NCI-H82 treated with DMSO at 0.1 percent for 48 hours (cell line): ENCODE results near the gene NEO1.

ENCODE experiments used
- DNase-seq: peaks from one replicate; lab custom pipeline; 2025; ENCODE audit not compliant: unreplicated experiment; lab: John Stamatoyannopoulos, UW

NEO1 gene

DNA sequence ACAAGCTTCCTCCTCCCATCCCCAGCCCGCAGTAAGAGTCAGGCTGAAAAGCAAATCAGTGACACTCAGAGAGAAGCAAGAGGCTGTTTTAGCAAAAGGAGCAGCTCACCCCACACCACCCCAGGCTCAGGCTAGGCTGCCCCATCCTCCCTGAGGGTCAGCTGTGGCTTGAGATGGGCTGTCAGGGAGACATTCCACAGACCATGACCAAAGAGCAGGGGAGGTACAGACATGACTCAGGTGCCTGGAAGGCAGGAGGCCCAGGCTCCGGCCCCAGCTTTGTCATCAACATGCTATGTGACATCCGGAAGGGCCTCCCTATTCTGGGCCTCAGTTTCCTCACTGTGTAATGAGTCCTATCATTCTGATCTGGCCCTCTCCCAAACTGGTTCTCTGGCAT, 291.8 kb downstream of the NEO1 start:
- DNase-seq = no peak

DNA sequence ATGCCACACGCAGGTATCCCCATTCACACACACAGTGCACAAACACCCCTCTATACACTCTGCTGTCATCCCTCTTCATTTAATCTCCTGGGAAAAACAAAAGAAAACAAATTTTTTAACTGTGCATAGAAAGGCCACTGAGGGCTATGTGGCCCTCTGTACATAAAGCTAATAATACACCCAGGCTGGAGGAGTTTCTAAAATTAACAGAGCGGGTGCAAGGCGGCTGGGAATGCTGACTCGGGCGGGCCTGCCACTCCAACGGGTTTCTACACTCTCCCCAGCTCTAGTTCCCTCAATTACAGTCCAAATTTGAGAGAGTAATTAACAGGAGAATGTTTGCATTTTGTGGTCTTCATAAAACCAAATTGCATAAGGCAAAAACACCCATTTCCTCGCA, 293.4 kb downstream of the NEO1 start:
- no peak for DNase-seq

DNA sequence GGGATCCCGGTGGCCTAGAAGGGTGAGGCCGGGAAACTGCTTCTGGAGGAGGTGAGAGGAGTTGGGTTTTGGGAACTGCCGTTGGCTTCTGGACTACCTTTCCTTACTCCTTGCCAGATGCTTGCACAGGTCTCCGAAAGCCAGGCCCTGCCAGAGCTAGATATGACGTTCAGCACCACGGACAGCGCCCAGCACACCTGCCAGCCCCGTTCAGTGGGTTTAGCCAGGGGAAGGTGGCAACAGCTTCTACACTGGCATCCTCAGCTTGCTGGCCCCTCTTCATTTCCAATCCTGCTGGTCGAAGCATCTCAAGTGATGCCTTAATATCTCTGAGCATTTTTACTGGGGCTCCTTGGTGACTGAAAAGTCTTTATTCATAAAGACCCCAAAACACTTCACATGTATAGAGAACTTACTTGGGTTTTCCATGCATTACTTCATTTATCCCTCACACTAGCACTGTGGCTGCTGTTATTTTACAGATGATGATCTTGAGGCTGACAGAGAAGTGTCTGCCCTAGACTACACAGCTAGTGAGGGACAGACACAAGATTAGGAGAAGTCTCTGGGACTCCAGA, 294.6 kb downstream of the NEO1 start:
- DNase-seq = no peak

DNA sequence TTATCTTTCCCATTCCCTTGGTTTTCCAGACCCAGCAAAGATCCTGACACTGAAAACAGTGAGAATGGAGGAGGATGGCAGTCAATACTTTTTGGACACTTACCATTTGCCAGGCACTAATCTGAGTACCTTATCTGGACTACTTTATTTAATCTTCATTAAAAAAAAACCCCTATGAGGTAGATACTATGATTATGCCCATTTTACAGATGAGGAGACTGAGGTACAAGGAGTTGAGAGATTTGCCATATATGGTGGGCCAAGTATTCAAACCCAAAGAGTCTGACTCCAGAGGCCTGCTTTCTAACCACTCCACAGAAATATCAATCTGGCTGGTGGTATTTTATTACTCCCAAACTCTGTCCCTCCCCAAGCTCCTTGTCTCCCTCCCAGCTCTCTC, 296.9 kb downstream of the NEO1 start:
- no peak for DNase-seq

DNA sequence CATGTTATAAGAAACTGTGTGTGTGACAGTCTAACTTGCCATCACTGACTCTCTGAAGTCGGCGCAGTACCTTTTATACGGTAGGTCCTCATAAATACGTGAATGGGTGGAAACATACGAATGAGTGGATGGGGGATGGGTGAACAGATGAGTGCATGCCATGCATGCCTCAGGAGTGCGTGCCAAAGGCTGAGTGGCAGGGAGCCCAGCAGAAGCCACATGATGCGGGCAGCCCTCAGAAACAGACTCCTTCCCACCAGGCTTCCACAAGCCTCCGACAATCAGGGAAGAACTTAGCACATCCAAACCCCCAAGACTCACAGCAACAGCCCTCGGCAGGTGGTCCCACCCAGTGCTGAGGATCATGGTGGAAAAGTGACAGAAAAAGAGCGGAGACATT, 299.8 kb downstream of the NEO1 start:
- DNase-seq = no peak

DNA sequence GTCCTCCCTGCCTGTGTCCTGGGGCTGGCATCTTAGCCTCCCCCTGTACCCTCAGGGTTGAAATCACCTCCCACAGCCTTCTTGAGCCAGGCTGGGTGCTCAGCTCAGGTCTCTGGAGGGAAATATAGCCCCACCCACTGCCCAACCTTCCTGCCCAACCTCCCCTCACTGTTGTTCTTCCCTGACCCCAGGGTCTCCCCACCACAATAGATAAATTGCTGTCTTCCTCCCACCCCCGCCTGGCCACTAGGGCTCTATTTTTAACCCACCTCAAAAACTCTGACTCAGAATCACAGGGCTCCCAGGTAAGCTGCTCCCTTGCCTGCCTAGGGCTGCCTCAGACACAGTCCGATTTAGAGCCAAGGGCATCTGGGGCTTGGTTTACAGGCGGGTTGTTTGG, 301.5 kb downstream of the NEO1 start:
- no peak for DNase-seq

DNA sequence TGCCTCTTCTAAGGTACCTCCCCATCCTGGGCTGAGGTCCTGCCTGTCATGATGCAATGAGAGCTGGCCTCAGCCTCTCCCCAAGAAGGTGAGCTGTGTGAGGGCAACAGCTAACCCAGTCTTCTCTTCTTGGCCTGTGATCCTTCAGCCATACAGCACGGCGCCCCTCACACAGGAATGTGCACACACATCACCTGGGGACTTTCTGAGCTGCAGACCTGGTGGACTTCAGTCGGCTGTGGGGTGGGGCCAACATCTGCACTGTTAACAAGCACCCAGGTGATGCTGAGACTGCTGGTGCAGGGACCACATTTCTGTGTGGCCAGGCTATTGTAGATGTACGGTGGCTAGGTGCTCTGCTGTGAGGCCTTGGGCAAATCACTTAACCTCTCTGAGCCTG, 302.0 kb downstream of the NEO1 start:
- no peak for DNase-seq
